Measurements from ENCODE around the gene LTBP3.

LTBP3 gene

DNA sequence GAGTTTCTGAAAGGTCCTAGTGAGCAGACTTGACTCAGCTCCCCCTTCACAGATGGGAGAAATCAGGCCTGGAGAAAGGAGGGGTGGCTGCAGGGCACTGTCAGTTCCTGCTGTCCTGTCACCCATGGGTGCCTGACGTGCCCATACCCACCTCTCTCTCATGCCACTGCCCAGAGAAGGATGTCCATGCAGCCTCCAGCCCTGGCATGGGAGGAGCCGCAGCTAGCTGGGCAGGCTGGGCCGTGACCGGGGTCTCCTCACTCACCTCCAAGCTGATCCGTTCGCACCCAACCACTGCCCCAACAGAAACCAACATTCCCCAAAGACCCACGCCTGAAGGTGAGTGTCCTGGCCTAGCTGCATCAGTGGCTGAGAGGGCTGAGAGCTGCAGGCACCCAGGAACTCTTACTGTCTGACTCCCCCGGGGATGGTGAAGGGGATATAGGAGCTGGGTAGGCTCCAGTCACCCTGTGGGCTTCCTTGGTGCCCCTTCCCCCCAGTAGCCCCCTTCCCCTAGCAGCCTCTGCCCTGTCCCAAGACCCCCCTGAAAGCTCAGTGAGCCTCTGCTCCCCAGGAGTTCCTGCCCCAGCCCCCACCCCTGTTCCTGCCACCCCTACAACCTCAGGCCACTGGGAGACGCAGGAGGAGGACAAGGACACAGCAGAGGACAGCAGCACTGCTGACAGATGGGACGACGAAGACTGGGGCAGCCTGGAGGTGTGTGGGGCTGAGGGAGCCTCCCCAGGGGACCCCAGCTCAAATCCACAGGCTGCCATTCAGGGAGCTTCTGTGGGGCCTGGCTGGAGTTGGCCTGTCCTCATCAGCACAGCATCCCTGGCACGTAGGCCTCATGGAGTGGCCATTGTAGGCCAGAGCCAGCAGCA is 21.5 kb downstream of the LTBP3 start:
- no peak overlapping the region for H3K27ac ChIP-seq (ENCODE audit: insufficient read depth, low read length, poor library complexity, severe bottlenecking)
- H3K27me3 ChIP-seq (replicated peaks; ENCODE audit: control insufficient read depth, insufficient read depth, low read length, poor library complexity, severe bottlenecking): no peaks in the 10 kb centered on the region
- peaks cover 47% of the 10 kb centered on the region for H3K36me3 ChIP-seq (ENCODE audit: control insufficient read depth, insufficient read depth, low read length)
- peaks cover 14% of the 10 kb centered on the region for H3K4me1 ChIP-seq (ENCODE audit: control insufficient read depth, insufficient read depth, low read length, poor library complexity, severe bottlenecking)
- no peaks in the 10 kb centered on the region for H3K9me3 ChIP-seq (ENCODE audit: control insufficient read depth, low read length)
- H3K4me3 ChIP-seq (ENCODE audit: insufficient read depth, low read depth, low read length, poor library complexity, severe bottlenecking): no peak overlapping the region
- DNase-seq: no peak

DNA sequence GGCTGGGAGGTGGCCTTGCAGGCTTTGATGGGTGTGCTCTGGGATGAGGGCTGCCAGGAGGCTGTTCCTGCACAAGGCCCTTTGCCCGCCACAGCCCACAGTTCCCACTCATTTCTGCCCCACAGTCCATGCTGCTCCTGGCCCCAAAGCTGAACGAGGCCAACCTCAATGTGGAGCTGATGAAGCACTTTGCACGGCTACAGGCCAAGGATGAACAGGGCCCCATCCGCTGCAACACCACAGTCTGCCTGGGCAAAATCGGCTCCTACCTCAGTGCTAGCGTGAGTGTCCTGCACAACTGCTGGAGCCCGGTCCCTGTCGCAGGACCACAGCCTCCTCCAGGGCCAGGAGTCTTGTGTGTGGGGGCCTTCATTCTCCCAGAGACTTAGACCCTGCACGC is 23.1 kb downstream of the LTBP3 start:
- H3K4me3 ChIP-seq (ENCODE audit: insufficient read depth, low read depth, low read length, poor library complexity, severe bottlenecking): no peak overlapping the region
- H3K36me3 ChIP-seq (ENCODE audit: control insufficient read depth, insufficient read depth, low read length): peaks cover 63% of the 10 kb centered on the region
- H3K27me3 ChIP-seq (replicated peaks; ENCODE audit: control insufficient read depth, insufficient read depth, low read length, poor library complexity, severe bottlenecking): no peaks in the 10 kb centered on the region

DNA sequence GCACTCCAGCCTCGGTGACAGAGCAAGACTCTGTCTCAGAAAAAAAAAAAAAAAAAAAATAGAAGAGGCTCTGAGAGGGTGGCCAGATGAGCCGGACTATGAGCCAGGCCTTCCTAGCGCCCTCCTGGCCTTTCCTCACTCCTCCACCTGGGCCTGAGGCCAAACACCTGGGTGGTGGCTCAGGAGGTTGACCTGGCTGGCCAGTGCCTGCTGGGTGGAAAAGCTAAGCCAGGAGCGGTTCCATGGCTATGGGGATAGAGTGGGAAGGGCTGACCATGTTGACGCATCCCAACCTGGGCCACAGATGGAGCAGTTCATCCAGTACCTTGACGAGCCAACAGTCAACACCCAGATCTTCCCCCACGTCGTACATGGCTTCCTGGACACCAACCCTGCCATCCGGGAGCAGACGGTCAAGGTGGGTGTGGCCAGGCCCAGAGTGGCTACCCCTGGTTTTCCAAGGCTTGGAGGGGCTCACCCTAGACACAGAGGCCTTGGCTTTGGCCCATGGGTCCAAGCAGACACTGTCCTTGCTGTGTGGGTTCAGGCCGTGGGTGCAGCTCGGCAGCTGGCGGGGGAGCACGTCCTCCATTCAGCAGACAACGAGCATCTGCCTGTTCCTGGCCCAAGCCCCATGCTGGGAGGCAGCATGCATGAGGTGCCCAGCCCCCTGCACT is 25.6 kb downstream of the LTBP3 start:
- Histone ChIP-seq H3K4me3 (ENCODE audit: insufficient read depth, low read depth, low read length, poor library complexity, severe bottlenecking) (no peak overlapping the region), H3K27ac (ENCODE audit: insufficient read depth, low read length, poor library complexity, severe bottlenecking) (no peak overlapping the region), H3K4me1 (ENCODE audit: control insufficient read depth, insufficient read depth, low read length, poor library complexity, severe bottlenecking) (peaks cover 10% of the 10 kb centered on the region), H3K9me3 (ENCODE audit: control insufficient read depth, low read length) (no peaks in the 10 kb centered on the region), H3K27me3 (replicated peaks; ENCODE audit: control insufficient read depth, insufficient read depth, low read length, poor library complexity, severe bottlenecking) (no peaks in the 10 kb centered on the region), H3K36me3 (ENCODE audit: control insufficient read depth, insufficient read depth, low read length) (peaks cover 62% of the 10 kb centered on the region)
- DNase-seq: no peak

More for the DNA sequence above, 23.1 kb downstream of the LTBP3 start:
- Histone ChIP-seq H3K4me1 (ENCODE audit: control insufficient read depth, insufficient read depth, low read length, poor library complexity, severe bottlenecking) (peaks cover 8% of the 10 kb centered on the region), H3K27ac (ENCODE audit: insufficient read depth, low read length, poor library complexity, severe bottlenecking) (no peak overlapping the region), H3K9me3 (ENCODE audit: control insufficient read depth, low read length) (no peaks in the 10 kb centered on the region)
- no peak for DNase-seq

DNA sequence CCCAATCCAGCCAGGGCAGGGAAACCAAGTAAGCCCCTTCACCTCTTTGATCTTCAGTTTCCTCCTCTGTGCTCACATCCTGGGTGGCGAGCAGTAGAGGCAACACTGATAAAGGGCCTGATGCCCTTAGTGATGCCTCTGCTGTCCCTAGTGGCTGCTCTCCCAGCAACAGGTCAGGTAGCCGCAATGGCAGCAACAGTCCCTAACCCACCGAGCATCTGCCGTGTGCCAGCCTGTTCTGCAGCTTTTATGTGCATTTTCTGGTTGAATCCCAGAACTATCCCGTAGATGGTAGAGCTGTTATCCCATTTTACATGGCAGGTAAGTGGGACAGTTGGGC is 28.0 kb downstream of the LTBP3 start:
- H3K27ac ChIP-seq (ENCODE audit: insufficient read depth, low read length, poor library complexity, severe bottlenecking): peak overlapping the region; percentile 5
- H3K36me3 ChIP-seq (ENCODE audit: control insufficient read depth, insufficient read depth, low read length): peaks cover 44% of the 10 kb centered on the region
- H3K4me3 ChIP-seq (ENCODE audit: insufficient read depth, low read depth, low read length, poor library complexity, severe bottlenecking): no peak overlapping the region
- no peak for DNase-seq
- H3K9me3 ChIP-seq (ENCODE audit: control insufficient read depth, low read length): no peaks in the 10 kb centered on the region
- H3K4me1 ChIP-seq (ENCODE audit: control insufficient read depth, insufficient read depth, low read length, poor library complexity, severe bottlenecking): peaks cover 19% of the 10 kb centered on the region
- no peaks in the 10 kb centered on the region for H3K27me3 ChIP-seq (replicated peaks; ENCODE audit: control insufficient read depth, insufficient read depth, low read length, poor library complexity, severe bottlenecking)

DNA sequence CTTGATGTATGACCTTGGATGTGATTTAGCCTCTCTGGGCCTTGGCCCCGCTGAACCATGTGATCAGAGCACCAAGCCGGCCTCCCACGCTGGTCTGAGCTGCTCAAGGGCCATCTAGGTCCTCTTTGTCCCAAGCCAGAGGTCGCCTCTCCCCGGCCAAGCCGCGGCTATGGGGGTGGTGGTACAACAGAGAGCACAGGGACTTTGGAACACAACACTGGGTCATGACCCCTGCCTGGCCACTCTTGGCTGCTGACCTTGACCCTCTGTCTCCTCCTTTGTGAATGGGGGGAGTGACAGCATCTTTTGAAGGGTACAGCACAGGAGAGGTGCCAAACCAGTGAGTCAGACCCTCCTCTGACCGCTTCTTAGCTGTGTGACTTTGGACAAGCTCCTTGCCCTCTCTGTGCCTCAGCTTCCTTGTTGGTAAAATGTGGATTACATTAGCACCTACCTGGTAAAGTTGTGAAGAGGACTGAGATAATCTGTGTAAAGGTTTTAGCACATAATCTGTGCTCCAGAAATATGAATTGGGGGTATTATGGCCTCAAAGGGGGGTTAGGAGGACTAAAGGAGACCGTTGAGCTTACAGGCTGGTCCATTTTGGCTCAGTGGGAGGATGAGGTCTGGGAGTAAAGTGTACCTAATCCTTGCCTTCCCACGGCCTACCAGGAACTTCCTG is 28.5 kb downstream of the LTBP3 start:
- Histone ChIP-seq H3K27ac (ENCODE audit: insufficient read depth, low read length, poor library complexity, severe bottlenecking) (peak overlapping the region; percentile 5), H3K4me1 (ENCODE audit: control insufficient read depth, insufficient read depth, low read length, poor library complexity, severe bottlenecking) (peaks cover 19% of the 10 kb centered on the region), H3K4me3 (ENCODE audit: insufficient read depth, low read depth, low read length, poor library complexity, severe bottlenecking) (no peak overlapping the region), H3K27me3 (replicated peaks; ENCODE audit: control insufficient read depth, insufficient read depth, low read length, poor library complexity, severe bottlenecking) (no peaks in the 10 kb centered on the region), H3K9me3 (ENCODE audit: control insufficient read depth, low read length) (no peaks in the 10 kb centered on the region), H3K36me3 (ENCODE audit: control insufficient read depth, insufficient read depth, low read length) (peaks cover 41% of the 10 kb centered on the region)
- DNase-seq: no peak

DNA sequence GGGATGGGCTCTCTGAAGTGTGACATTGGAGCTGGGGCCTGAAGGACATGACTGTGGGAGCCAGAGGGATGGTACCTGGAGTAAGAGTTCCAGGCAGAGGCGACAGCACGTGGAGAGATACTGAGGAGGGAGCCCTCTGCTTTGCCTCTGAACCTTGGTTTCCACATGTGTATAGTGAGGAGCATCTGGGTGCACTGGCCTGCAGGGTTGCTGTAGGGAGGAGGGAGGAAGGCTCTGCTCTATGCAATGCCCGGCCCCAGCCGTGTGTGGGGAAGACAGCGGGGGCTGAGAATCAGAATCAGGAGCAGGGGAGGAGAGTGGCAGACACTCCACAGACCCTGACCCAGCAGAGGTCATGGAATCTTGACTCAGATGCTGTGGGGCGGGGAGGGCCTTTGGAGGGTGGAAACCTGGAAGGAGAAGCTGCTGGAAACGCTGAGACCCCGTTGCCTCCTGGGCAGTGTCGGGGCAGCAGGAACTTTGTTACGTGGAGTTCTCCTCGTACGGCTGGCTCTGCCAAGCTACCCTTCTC is 29.3 kb downstream of the LTBP3 start:
- DNase-seq: no peak
- peaks cover 41% of the 10 kb centered on the region for H3K36me3 ChIP-seq (ENCODE audit: control insufficient read depth, insufficient read depth, low read length)
- peaks cover 27% of the 10 kb centered on the region for H3K4me1 ChIP-seq (ENCODE audit: control insufficient read depth, insufficient read depth, low read length, poor library complexity, severe bottlenecking)
- H3K27me3 ChIP-seq (replicated peaks; ENCODE audit: control insufficient read depth, insufficient read depth, low read length, poor library complexity, severe bottlenecking): no peaks in the 10 kb centered on the region
- no peak overlapping the region for H3K27ac ChIP-seq (ENCODE audit: insufficient read depth, low read length, poor library complexity, severe bottlenecking)
- H3K4me3 ChIP-seq (ENCODE audit: insufficient read depth, low read depth, low read length, poor library complexity, severe bottlenecking): no peak overlapping the region
- no peaks in the 10 kb centered on the region for H3K9me3 ChIP-seq (ENCODE audit: control insufficient read depth, low read length)

DNA sequence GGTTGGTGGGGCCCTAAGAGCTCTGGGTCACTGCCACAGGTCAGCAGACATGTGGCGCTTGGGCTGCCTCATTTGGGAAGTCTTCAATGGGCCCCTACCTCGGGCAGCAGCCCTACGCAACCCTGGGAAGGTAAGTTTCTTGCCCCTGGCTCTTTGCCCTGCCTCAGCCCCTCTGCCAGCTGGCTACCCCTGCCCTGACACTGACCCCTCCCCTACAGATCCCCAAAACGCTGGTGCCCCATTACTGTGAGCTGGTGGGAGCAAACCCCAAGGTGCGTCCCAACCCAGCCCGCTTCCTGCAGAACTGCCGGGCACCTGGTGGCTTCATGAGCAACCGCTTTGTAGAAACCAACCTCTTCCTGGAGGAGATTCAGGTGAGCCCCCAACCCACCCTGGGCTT is 31.4 kb downstream of the LTBP3 start:
- no peak overlapping the region for H3K27ac ChIP-seq (ENCODE audit: insufficient read depth, low read length, poor library complexity, severe bottlenecking)
- H3K4me3 ChIP-seq (ENCODE audit: insufficient read depth, low read depth, low read length, poor library complexity, severe bottlenecking): no peak overlapping the region
- H3K4me1 ChIP-seq (ENCODE audit: control insufficient read depth, insufficient read depth, low read length, poor library complexity, severe bottlenecking): peaks cover 44% of the 10 kb centered on the region
- H3K9me3 ChIP-seq (ENCODE audit: control insufficient read depth, low read length): no peaks in the 10 kb centered on the region
- H3K36me3 ChIP-seq (ENCODE audit: control insufficient read depth, insufficient read depth, low read length): peaks cover 25% of the 10 kb centered on the region
- no peaks in the 10 kb centered on the region for H3K27me3 ChIP-seq (replicated peaks; ENCODE audit: control insufficient read depth, insufficient read depth, low read length, poor library complexity, severe bottlenecking)
- DNase-seq: no peak

DNA sequence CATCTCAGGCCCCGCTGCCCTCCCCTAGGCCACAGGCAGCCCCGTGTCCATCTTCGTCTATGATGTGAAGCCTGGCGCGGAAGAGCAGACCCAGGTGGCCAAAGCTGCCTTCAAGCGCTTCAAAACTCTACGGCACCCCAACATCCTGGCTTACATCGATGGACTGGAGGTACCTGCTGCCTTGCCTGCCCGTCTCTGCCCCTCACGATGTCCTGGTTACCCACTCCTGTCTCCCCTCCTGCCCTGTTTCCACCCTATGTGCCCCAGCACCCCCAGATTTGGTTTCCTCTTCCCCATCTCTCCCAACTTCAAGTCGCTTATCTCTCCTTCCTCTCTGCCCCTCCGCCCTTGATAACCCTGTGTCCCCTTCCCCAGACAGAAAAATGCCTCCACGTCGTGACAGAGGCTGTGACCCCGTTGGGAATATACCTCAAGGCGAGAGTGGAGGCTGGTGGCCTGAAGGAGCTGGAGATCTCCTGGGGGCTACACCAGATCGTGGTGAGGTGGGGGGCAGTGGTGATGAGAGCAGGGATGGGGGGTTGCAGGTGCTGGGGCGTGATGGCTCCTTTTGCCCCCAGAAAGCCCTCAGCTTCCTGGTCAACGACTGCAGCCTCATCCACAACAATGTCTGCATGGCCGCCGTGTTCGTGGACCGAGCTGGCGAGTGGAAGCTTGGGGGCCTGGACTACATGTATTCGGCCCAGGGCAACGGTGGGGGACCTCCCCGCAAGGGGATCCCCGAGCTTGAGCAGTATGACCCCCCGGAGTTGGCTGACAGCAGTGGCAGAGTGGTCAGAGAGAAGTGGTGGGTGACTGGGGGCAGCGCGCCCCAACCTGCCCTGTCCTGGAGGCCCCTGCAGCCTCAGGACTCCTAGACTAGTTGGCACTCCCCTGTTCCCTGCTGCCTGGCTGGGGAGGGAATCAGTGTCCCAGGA is 32.3 kb downstream of the LTBP3 start:
- peaks cover 16% of the 10 kb centered on the region for H3K36me3 ChIP-seq (ENCODE audit: control insufficient read depth, insufficient read depth, low read length)
- H3K4me3 ChIP-seq (ENCODE audit: insufficient read depth, low read depth, low read length, poor library complexity, severe bottlenecking): peak overlapping the region; percentile 81
- no peaks in the 10 kb centered on the region for H3K9me3 ChIP-seq (ENCODE audit: control insufficient read depth, low read length)
- peak overlapping the region; percentile 82 for H3K27ac ChIP-seq (ENCODE audit: insufficient read depth, low read length, poor library complexity, severe bottlenecking)
- peaks cover 45% of the 10 kb centered on the region for H3K4me1 ChIP-seq (ENCODE audit: control insufficient read depth, insufficient read depth, low read length, poor library complexity, severe bottlenecking)
- DNase-seq: no peak
- H3K27me3 ChIP-seq (replicated peaks; ENCODE audit: control insufficient read depth, insufficient read depth, low read length, poor library complexity, severe bottlenecking): no peaks in the 10 kb centered on the region
